HTR-8/SVneo (cell line): Measurements from ENCODE around the gene GABBR2.
"Not testable (repeated sequence)": the region's sequence is repeated elsewhere in the genome, so short reads cannot be mapped to it uniquely, and the experiment has no call there.

Experiments used
- DNase-seq: peaks from one replicate; pipeline ENCODE4 v3.0.0; 2011; ENCODE audit warnings: low spot score, mixed read lengths; ENCODE audit not compliant: insufficient read length
- FAIRE-seq: peaks from 2 replicates; lab custom pipeline; 2011; peaks lifted over from hg19 to GRCh38; lab: Jason Lieb, UNC

Gene GABBR2

GRCh38 chr9:98464156-98464690 is 244.5 kb downstream of the GABBR2 start:
- FAIRE-seq: not testable (repeated sequence)

GRCh38 chr9:98462310-98462709 is 246.4 kb downstream of the GABBR2 start:
- no peak for FAIRE-seq

More at GRCh38 chr9:98464156-98464690, 244.5 kb downstream of the GABBR2 start:
- not testable (repeated sequence) for DNase-seq

GRCh38 chr9:98460704-98461103 is 248.0 kb downstream of the GABBR2 start:
- no peak for DNase-seq
- no peak for FAIRE-seq

More at GRCh38 chr9:98462310-98462709, 246.4 kb downstream of the GABBR2 start:
- DNase-seq: no peak

GRCh38 chr9:98457726-98458370 is 250.9 kb downstream of the GABBR2 start:
- FAIRE-seq (no peak), DNase-seq (no peak)

GRCh38 chr9:98456156-98456613 is 252.6 kb downstream of the GABBR2 start:
- DNase-seq: no peak
- no peak for FAIRE-seq

GRCh38 chr9:98455256-98456155 is 253.2 kb downstream of the GABBR2 start:
- FAIRE-seq (no peak), DNase-seq (peak; percentile 25)

- DNase-seq: no peak
- no peak for FAIRE-seq
Measured at GRCh38 chr9:98453589-98454311, 255.0 kb downstream of the GABBR2 start.

GRCh38 chr9:98451576-98451975 is 257.2 kb downstream of the GABBR2 start:
- no peak for FAIRE-seq

GRCh38 chr9:98450496-98450895 is 258.2 kb downstream of the GABBR2 start:
- no peak for DNase-seq
- FAIRE-seq: no peak

More at GRCh38 chr9:98451576-98451975, 257.2 kb downstream of the GABBR2 start:
- no peak for DNase-seq

- FAIRE-seq (no peak), DNase-seq (no peak)
Measured at GRCh38 chr9:98449871-98450270, 258.9 kb downstream of the GABBR2 start.

- FAIRE-seq (no peak), DNase-seq (no peak)
Measured at GRCh38 chr9:98445576-98445975, 263.2 kb downstream of the GABBR2 start.

- FAIRE-seq (no peak), DNase-seq (no peak)
Measured at GRCh38 chr9:98444601-98445000, 264.1 kb downstream of the GABBR2 start.

GRCh38 chr9:98442541-98442940 is 266.2 kb downstream of the GABBR2 start:
- DNase-seq: no peak
- FAIRE-seq: no peak

GRCh38 chr9:98442114-98442513 is 266.6 kb downstream of the GABBR2 start:
- no peak for FAIRE-seq
- DNase-seq: no peak

- DNase-seq (no peak), FAIRE-seq (no peak)
Measured at GRCh38 chr9:98438666-98439065, 270.1 kb downstream of the GABBR2 start.

GRCh38 chr9:98437458-98438034 is 271.2 kb downstream of the GABBR2 start:
- FAIRE-seq (no peak), DNase-seq (no peak)

- DNase-seq: no peak
- no peak for FAIRE-seq
Measured at GRCh38 chr9:98432960-98433359, 275.8 kb downstream of the GABBR2 start.

- no peak for DNase-seq
- FAIRE-seq: no peak
Measured at GRCh38 chr9:98432134-98432533, 276.6 kb downstream of the GABBR2 start.

- no peak for DNase-seq
- no peak for FAIRE-seq
Measured at GRCh38 chr9:98430535-98431292, 278.0 kb downstream of the GABBR2 start.
